Calu3 (cell line): ENCODE measurements around the gene EIF5A. TPM values are rescaled to one million over a fixed set of nuclear protein-coding genes. Genes with fewer than 3 reads are reported as not detected.

Source experiments
- BruUV-seq: library from RNA; stranded (reverse); fragments of 400-500 nt; replicated peaks from 2 replicates; lab custom pipeline; 2021; lab: Mats Ljungman, UMichigan
- CTCF ChIA-PET: fragments of 300-600 bp; sonication (Branson Sonifier 250); formaldehyde crosslinking; loops from one replicate; lab custom pipeline; 2022; ENCODE audit warnings: antibody characterized with exemption; lab: Charles Lee
- DNase-seq: peaks from one replicate; pipeline ENCODE4 v3.0.0; 2022
- H3K27ac Mint-ChIP-seq: one replicate; pipeline ENCODE4 v1.8.0; 2022; ENCODE audit warnings: mixed read lengths; ENCODE audit not compliant: unreplicated experiment
- H3K27me3 Mint-ChIP-seq: one replicate; pipeline ENCODE4 v1.8.0; 2022; ENCODE audit warnings: mixed read lengths; ENCODE audit not compliant: unreplicated experiment
- H3K36me3 Mint-ChIP-seq: one replicate; pipeline ENCODE4 v1.8.0; 2022; ENCODE audit warnings: mild to moderate bottlenecking, moderate library complexity, mixed read lengths; ENCODE audit not compliant: insufficient read depth, unreplicated experiment
- H3K4me1 Mint-ChIP-seq: one replicate; pipeline ENCODE4 v1.8.0; 2022; ENCODE audit warnings: mild to moderate bottlenecking, low read depth, mixed read lengths; ENCODE audit not compliant: unreplicated experiment
- H3K4me3 Mint-ChIP-seq: one replicate; pipeline ENCODE4 v1.8.0; 2022; ENCODE audit warnings: mild to moderate bottlenecking, low read depth, moderate library complexity, mixed read lengths; ENCODE audit not compliant: unreplicated experiment
- H3K9me3 Mint-ChIP-seq: one replicate; pipeline ENCODE4 v1.8.0; 2022; ENCODE audit warnings: low read depth, mixed read lengths; ENCODE audit not compliant: unreplicated experiment
- intact Hi-C: fragments of 100-400 bp; cut with micrococcal nuclease; formaldehyde crosslinking; loops from one replicate; pipeline ENCODE4 v1.10.0; 2022; ENCODE audit not compliant: unreplicated experiment
- total RNA-seq: library from RNA; stranded (reverse); gene quantifications from 2 replicates; pipeline ENCODE4 v1.2.3, GENCODE V29; 2022
- TF ChIP-seq, protein P1 (sequence below): fragments of 200-600 bp; IDR thresholded peaks from one replicate; pipeline ENCODE4 v1.8.0; 2022; ENCODE audit warnings: antibody characterized with exemption; ENCODE audit not compliant: unreplicated experiment

EIF5A gene
- total RNA-seq, 1 experiment from 2014 or later, result 608 TPM

DNA sequence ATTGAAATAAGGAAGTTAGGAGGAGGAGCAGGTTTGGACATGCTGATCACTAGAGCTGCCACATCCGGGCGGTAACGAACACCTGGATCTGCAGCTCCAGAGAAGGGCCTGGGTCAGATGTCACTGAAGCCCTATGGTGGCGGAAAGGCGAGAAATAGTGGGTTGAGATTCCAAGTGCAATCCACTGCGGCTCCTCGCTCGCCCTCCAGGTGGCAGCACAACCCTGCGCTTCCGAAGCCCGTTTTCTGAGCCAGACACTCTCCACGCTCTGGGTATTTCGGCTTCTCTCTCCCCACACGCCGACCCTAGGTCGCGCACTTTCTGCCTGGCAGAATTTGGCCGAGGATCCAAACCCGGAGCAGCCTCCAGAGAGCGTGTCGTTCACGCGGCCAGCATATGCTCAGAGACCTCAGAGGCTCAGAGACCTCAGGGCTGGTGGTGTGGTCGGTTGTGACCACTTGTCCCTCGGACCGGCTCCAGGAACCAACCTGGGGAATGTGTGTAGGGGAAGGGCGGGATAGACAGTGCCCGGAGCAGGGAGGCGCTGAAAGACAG lies 26.8 kb upstream of the EIF5A start:
- peaks cover 16% of the 10 kb centered on the region for H3K4me1 Mint-ChIP-seq
- CTCF ChIA-PET, result interaction anchor here (0.5 to 2.9 kb wide), 5 partner anchors 16 to 280 kb away, joined by 3 to 14 read pairs (median 3); no protein-coding TSS in a partner anchor
- H3K36me3 Mint-ChIP-seq, result peaks cover 14% of the 10 kb centered on the region
- H3K4me3 Mint-ChIP-seq, result peak overlapping the region; percentile 75
- H3K9me3 Mint-ChIP-seq, result no peaks in the 10 kb centered on the region
- H3K27ac Mint-ChIP-seq, result no peak overlapping the region
- TF ChIP-seq, protein P1, sequence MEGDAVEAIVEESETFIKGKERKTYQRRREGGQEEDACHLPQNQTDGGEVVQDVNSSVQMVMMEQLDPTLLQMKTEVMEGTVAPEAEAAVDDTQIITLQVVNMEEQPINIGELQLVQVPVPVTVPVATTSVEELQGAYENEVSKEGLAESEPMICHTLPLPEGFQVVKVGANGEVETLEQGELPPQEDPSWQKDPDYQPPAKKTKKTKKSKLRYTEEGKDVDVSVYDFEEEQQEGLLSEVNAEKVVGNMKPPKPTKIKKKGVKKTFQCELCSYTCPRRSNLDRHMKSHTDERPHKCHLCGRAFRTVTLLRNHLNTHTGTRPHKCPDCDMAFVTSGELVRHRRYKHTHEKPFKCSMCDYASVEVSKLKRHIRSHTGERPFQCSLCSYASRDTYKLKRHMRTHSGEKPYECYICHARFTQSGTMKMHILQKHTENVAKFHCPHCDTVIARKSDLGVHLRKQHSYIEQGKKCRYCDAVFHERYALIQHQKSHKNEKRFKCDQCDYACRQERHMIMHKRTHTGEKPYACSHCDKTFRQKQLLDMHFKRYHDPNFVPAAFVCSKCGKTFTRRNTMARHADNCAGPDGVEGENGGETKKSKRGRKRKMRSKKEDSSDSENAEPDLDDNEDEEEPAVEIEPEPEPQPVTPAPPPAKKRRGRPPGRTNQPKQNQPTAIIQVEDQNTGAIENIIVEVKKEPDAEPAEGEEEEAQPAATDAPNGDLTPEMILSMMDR, result peak; percentile 81
- DNase-seq, result peak; percentile 77
- peaks cover 14% of the 10 kb centered on the region for H3K27me3 Mint-ChIP-seq
- intact Hi-C loops, result loop anchor here (1.0 to 2.0 kb wide), 2 partner anchors 14 to 66 kb away; partner anchors contain the start of gene YBX2
- no TSS peak for BruUV-seq

DNA sequence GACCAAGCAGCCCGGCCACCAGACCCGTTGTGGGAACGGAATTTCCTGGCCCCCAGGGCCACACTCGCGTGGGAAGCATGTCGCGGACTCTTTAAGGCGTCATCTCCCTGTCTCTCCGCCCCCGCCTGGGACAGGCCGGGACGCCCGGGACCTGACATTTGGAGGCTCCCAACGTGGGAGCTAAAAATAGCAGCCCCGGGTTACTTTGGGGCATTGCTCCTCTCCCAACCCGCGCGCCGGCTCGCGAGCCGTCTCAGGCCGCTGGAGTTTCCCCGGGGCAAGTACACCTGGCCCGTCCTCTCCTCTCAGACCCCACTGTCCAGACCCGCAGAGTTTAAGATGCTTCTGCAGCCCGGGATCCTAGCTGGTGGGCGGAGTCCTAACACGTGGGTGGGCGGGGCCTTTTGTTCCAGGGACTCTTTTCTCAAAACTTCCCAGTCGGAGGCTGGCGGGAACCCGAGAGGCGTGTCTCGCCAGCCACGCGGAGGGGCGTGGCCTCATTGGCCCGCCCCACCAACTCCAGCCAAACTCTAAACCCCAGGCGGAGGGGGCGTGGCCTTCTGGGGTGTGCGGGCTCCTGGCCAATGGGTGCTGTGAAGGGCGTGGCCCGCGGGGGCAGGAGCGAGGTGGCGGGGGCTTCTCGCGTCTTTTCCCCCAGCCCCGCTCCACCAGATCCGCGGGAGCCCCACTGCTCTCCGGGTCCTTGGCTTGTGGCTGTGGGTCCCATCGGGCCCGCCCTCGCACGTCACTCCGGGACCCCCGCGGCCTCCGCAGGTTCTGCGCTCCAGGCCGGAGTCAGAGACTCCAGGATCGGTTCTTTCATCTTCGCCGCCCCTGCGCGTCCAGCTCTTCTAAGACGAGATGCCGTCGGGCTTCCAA lies 26.1 kb upstream of the EIF5A start, which contains the start of gene SLC2A4:
SLC2A4 (plus strand) TSS at position 645 of the 879 bp plus-strand sequence; CDS start at position 862, 217 bp downstream.
- H3K27ac Mint-ChIP-seq, result no peak within 1 kb of the TSS
- CTCF ChIA-PET, result interaction anchor here (0.6 to 2.9 kb wide), 6 partner anchors 9 to 279 kb away, joined by 3 to 14 read pairs (median 3); partner anchors contain the start of gene PHF23
- peaks cover 14% of the 10 kb centered on the region for H3K36me3 Mint-ChIP-seq
- no peaks in the 10 kb centered on the region for H3K9me3 Mint-ChIP-seq
- peak within 1 kb of the TSS; percentile 75 for H3K4me3 Mint-ChIP-seq
- TF ChIP-seq, protein P1, result no peak
- intact Hi-C loops, result loop anchor here (2.0 kb wide), 1 partner anchor 13 kb away; the partner anchor contains the start of gene YBX2
- H3K4me1 Mint-ChIP-seq, result peaks cover 16% of the 10 kb centered on the region
- no TSS peak for BruUV-seq
- DNase-seq, result peak; percentile 91
- H3K27me3 Mint-ChIP-seq, result peaks cover 19% of the 10 kb centered on the region

DNA sequence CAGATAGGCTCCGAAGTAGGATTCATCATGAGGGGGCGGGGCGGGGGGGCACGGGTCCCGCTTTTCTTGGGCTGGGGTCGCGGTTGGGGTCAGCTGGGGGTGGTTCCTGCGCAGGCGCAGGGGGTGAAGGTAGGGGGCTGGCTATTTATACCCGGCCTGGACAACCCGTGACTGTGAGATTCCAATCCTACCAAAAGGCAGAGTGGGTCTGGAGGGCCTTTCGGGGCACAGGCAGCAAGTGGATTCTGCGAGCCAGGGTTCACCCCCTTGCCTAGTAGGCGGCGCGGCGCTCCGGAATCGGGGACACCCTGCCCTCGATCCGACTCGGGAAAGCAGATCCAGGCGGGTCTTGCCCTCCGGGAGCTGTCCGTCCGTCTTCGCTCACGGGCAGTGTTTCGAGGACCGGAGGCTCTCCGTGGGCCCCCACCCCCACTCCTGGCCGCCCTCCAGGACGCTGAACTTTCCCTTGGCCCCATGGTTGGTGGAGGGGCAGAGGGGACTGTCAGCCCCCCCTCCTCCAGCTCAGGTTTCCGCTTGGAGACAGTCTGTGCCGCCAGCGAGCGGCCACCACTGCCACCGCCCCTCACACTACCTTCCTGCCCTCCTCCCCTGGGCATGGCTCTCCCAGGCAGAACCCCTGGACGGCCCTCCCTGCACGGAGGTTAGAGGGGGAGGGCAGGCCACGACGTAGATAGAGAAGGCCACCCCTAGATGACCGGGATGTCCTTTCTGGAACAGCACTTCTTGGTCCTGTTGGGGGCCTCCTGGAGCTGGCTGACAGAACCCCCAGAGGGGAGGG lies 25.3 kb upstream of the EIF5A start:
- Mint-ChIP-seq H3K4me1 (peaks cover 16% of the 10 kb centered on the region), H3K27me3 (peaks cover 27% of the 10 kb centered on the region), H3K9me3 (no peaks in the 10 kb centered on the region), H3K4me3 (peak overlapping the region; percentile 75), H3K27ac (no peak overlapping the region), H3K36me3 (peaks cover 14% of the 10 kb centered on the region)
- intact Hi-C loops, result loop anchor here (2.0 kb wide), 1 partner anchor 13 kb away; the partner anchor contains the start of gene YBX2
- CTCF ChIA-PET, result no interaction called here
- DNase-seq, result no peak
- TF ChIP-seq, protein P1, result no peak
- no TSS peak for BruUV-seq
